Thyroid gland (tissue), 4 donors: ENCODE data around the gene PCDHGB5. TPM values are rescaled to one million over a fixed set of nuclear protein-coding genes. Genes with fewer than 3 reads are reported as not detected.
"Not testable (repeated sequence)": the region's sequence is repeated elsewhere in the genome, so short reads cannot be mapped to it uniquely, and the experiment has no call there.

ENCODE experiments used
- DNase-seq, 2 donors: peaks; one replicate each; pipeline ENCODE4 v3.0.0-alpha.2; 2019
- H3K27ac ChIP-seq, 3 donors: fragments of 200-600 bp; sonication (generic); 1 replicate in 2 of 3; 2 replicates in 1 of 3; pipeline ENCODE4 v1.5.1; 2016 to 2019; ENCODE audit warnings: mild to moderate bottlenecking in 1 of 3, moderate library complexity in 1 of 3
- H3K27me3 ChIP-seq: fragments of 200-600 bp; sonication (generic); one replicate; pipeline ENCODE4 v1.5.1; 2019
- H3K36me3 ChIP-seq, 2 donors: fragments of 200-600 bp; sonication (generic); one replicate each; pipeline ENCODE4 v1.5.1; 2016 to 2019
- H3K4me1 ChIP-seq, 2 donors: fragments of 200-600 bp; sonication (generic); one replicate each; pipeline ENCODE4 v1.5.1; 2017 to 2019
- H3K4me3 ChIP-seq, 3 donors: fragments of 200-600 bp; sonication (generic); replicated peaks in 1 of 3; 1 replicate in 2 of 3; 2 replicates in 1 of 3; pipeline ENCODE4 v1.5.1; 2016; ENCODE audit warnings: mild to moderate bottlenecking in 1 of 3
- H3K9me3 ChIP-seq: fragments of 200-600 bp; sonication (generic); one replicate; pipeline ENCODE4 v1.5.1; 2017
- CTCF ChIP-seq, 6 experiments: fragments of 200-600 bp in 3 of 6; fragments of 450-650 bp in 3 of 6; sonication (generic) in 3 of 6; IDR thresholded peaks; one replicate each; pipeline ENCODE4 v1.5.1; 2016 to 2019; ENCODE audit warnings: antibody characterized with exemption in 6 of 6, mild to moderate bottlenecking in 2 of 6, inconsistent platforms in 1 of 6, moderate library complexity in 1 of 6
- POLR2A ChIP-seq, 2 donors: fragments of 450-650 bp; IDR thresholded peaks; one replicate each; pipeline ENCODE4 v1.6.1; 2017; ENCODE audit warnings: antibody characterized with exemption in 2 of 2, mild to moderate bottlenecking in 2 of 2, moderate library complexity in 1 of 2
- WGBS, 2 donors: methylation state at CpG; one replicate each; pipeline ENCODE4 v1.1.5; 2017; 5-methylcytosine and 5-hydroxymethylcytosine counted together
- intact Hi-C: fragments of 100-400 bp; cut with DNase I; formaldehyde crosslinking; loops from one replicate; pipeline ENCODE4 v1.15.1; 2023
- total RNA-seq, 4 donors: library from RNA; depleted of rRNA; stranded (reverse); fragments of >200 nt; gene quantifications; one replicate each; pipeline ENCODE4 v1.2.3, GENCODE V29; 2016

PCDHGB5 gene
- total RNA-seq, 4 donors from 2014 or later, result 17.2 to 22.6 (median 20.2) TPM

DNA sequence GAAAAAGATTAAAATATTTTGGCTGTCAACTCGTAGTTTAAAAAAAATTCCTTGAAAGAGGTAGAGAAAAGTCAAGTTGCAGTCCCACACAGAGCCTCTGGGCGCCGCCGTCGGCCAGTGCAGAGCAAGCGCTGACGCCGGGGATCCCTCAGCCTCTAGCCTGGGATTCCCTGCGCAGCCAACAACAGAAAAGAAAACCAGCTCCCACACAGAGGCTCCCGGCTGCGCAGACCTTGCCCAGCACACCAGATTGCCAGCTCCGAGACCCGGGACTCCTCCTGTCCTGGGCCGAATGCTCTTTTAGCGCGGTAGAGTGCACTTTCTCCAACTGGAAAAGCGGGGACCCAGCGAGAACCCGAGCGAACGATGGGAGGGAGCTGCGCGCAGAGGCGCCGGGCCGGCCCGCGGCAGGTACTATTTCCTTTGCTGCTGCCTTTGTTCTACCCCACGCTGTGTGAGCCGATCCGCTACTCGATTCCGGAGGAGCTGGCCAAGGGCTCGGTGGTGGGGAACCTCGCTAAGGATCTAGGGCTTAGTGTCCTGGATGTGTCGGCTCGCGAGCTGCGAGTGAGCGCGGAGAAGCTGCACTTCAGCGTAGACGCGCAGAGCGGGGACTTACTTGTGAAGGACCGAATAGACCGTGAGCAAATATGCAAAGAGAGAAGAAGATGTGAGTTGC, 19.9 kb downstream of the PCDHGB5 start, which contains the start of gene PCDHGB7:
Gene PCDHGB7 (plus strand): TSS at position 184 of the 679 bp plus-strand sequence. CDS start 183 bp downstream, at position 367.
- peak within 1 kb of the TSS in 1 of 3 donors; percentile 41 for H3K27ac ChIP-seq
- intact Hi-C loops, result loop anchor here (5.0 kb wide), 1 partner anchor 140 kb away; no protein-coding TSS in a partner anchor
- peak; percentile 78 to 81 for DNase-seq

DNA sequence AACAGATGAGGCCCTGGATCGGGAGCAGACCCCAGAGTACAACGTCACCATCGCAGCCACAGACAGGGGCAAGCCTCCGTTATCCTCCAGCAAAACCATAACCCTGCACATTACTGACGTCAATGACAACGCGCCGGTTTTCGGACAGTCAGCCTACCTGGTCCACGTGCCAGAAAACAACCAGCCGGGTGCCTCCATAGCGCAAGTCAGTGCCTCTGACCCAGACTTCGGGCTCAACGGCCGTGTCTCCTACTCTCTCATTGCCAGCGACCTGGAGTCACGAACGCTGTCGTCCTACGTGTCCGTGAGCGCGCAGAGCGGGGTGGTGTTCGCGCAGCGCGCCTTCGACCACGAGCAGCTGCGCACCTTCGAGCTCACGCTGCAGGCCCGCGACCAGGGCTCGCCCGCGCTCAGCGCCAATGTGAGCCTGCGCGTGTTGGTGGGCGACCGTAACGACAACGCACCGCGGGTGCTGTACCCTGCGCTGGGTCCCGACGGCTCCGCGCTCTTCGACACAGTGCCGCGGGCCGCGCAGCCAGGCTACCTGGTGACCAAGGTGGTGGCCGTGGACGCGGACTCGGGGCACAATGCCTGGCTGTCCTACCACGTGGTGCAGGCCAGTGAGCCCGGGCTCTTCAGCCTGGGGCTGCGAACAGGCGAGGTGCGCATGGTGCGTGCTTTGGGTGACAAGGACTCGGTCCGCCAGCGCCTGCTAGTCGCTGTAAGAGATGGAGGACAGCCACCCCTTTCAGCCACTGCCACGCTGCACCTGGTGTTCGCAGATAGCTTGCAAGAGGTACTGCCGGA, 21.5 kb downstream of the PCDHGB5 start:
- H3K9me3 ChIP-seq, result no peaks in the 10 kb centered on the region
- TF ChIP-seq POLR2A (IDR thresholded peaks at IDR 0.05) (no peak), CTCF (IDR thresholded peaks at IDR 0.05) (no peak)
- no peaks in the 10 kb centered on the region for H3K27me3 ChIP-seq
- no peaks in the 10 kb centered on the region for H3K36me3 ChIP-seq
- WGBS, 2 donors, result 28 to 35% methylated on average over 17 to 26 of the region's 74 CpGs
- no peak for DNase-seq
- H3K27ac ChIP-seq, result no peak overlapping the region
- H3K4me3 ChIP-seq, result no peak overlapping the region
- H3K4me1 ChIP-seq, result no peaks in the 10 kb centered on the region
- intact Hi-C loops, result loop anchor here (5.0 kb wide), 1 partner anchor 138 kb away; no protein-coding TSS in a partner anchor

More for the DNA sequence above, 19.9 kb downstream of the PCDHGB5 start, which contains the start of gene PCDHGB7:
- not testable (repeated sequence) for H3K4me1 ChIP-seq, H3K9me3 ChIP-seq, H3K36me3 ChIP-seq, H3K27me3 ChIP-seq
- peak; percentile 42 to 73 (median 64) for TF ChIP-seq CTCF (IDR thresholded peaks at IDR 0.05)
- WGBS, 2 donors, result 8 to 9% methylated on average over 33 to 35 of the region's 47 CpGs
- H3K4me3 ChIP-seq, result peak within 1 kb of the TSS in 1 of 3 donors; percentile 19

GRCh38 chr5:141420855-141421488, 23.2 kb downstream of the PCDHGB5 start, which contains the start of gene PCDHGA11:
Gene PCDHGA11, plus strand, starts transcription at chr5:141421051. Its CDS starts 177 bp downstream, at chr5:141421228.
- Histone ChIP-seq H3K9me3 (no peaks in the 10 kb centered on the region), H3K4me1 (no peaks in the 10 kb centered on the region), H3K27ac (no peak within 1 kb of the TSS), H3K36me3 (no peaks in the 10 kb centered on the region), H3K4me3 (peak within 1 kb of the TSS in 1 of 3 donors; percentile 13), H3K27me3 (no peaks in the 10 kb centered on the region)
- TF ChIP-seq CTCF (IDR thresholded peaks at IDR 0.05), result peak in 5 of 6 experiments; percentile 8 to 57 (median 43)
- TF ChIP-seq POLR2A (IDR thresholded peaks at IDR 0.05), result no peak
- intact Hi-C loops, result no loop called here
- DNase-seq, result peak; percentile 47 to 53
- 7 to 12% methylated on average over 29 to 42 of the region's 42 CpGs for WGBS, 2 donors

DNA sequence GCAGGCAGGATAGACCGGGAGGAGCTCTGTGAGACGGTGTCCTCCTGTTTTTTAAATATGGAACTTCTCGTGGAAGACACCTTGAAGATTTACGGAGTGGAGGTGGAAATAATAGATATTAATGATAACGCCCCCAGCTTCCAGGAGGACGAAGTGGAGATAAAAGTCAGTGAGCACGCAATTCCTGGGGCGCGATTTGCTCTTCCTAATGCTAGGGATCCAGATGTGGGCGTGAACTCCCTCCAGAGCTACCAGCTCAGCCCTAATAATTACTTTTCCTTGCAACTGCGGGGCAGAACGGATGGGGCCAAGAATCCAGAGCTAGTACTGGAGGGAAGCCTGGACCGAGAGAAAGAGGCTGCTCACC, 23.7 kb downstream of the PCDHGB5 start:
- intact Hi-C loops, result no loop called here
- H3K9me3 ChIP-seq, result no peaks in the 10 kb centered on the region
- no peak for DNase-seq
- no peaks in the 10 kb centered on the region for H3K27me3 ChIP-seq
- H3K4me3 ChIP-seq, result peak overlapping the region in 1 of 3 donors; percentile 13
- TF ChIP-seq CTCF (IDR thresholded peaks at IDR 0.05) (no peak), POLR2A (IDR thresholded peaks at IDR 0.05) (no peak)
- 14 to 17% methylated on average over 13 of the region's 13 CpGs for WGBS, 2 donors
- no peak overlapping the region for H3K27ac ChIP-seq
- no peaks in the 10 kb centered on the region for H3K36me3 ChIP-seq
- H3K4me1 ChIP-seq, result no peaks in the 10 kb centered on the region
